HG02763 (cell line): ENCODE data around the gene IFT57.
"Not testable (repeated sequence)": the region's sequence is repeated elsewhere in the genome, so short reads cannot be mapped to it uniquely, and the experiment has no call there.

Experiments used
- ATAC-seq: cut with Tn5 transposase; IDR thresholded peaks from one replicate; pipeline ENCODE4 v1.9.1; 2021; ENCODE audit warnings: mild to moderate bottlenecking, moderate library complexity; ENCODE audit not compliant: unreplicated experiment

The IFT57 gene

GRCh38 chr3:108164391-108164790 lies 57.8 kb downstream of the IFT57 start:
- no peak for ATAC-seq

GRCh38 chr3:108159865-108160264 lies 62.4 kb downstream of the IFT57 start:
- no peak for ATAC-seq

GRCh38 chr3:108159105-108159504 lies 63.1 kb downstream of the IFT57 start:
- ATAC-seq = no peak

- no peak for ATAC-seq
Observed at GRCh38 chr3:108158251-108158650, 64.0 kb downstream of the IFT57 start.

- ATAC-seq = no peak
Observed at GRCh38 chr3:108157273-108157672, 65.0 kb downstream of the IFT57 start.

GRCh38 chr3:108156312-108156853 lies 65.8 kb downstream of the IFT57 start:
- no peak for ATAC-seq

- ATAC-seq = not testable (repeated sequence)
Observed at GRCh38 chr3:108155642-108156041, 66.6 kb downstream of the IFT57 start.

- no peak for ATAC-seq
Observed at GRCh38 chr3:108153451-108153981, 68.7 kb downstream of the IFT57 start.

GRCh38 chr3:108152274-108152673 lies 70.0 kb downstream of the IFT57 start:
- no peak for ATAC-seq

GRCh38 chr3:108150200-108150599 lies 72.0 kb downstream of the IFT57 start:
- ATAC-seq = no peak

- ATAC-seq = no peak
Observed at GRCh38 chr3:108146139-108146538, 76.1 kb downstream of the IFT57 start.

GRCh38 chr3:108145578-108145977 lies 76.6 kb downstream of the IFT57 start:
- ATAC-seq = no peak

- no peak for ATAC-seq
Observed at GRCh38 chr3:108137460-108137814, 84.8 kb downstream of the IFT57 start.

GRCh38 chr3:108136561-108137459 lies 85.4 kb downstream of the IFT57 start:
- ATAC-seq = no peak

- ATAC-seq = peak; percentile 30
Observed at GRCh38 chr3:108134555-108134880, 87.7 kb downstream of the IFT57 start.

GRCh38 chr3:108133858-108134554 lies 88.2 kb downstream of the IFT57 start:
- peak; percentile 41 for ATAC-seq

- no peak for ATAC-seq
Observed at GRCh38 chr3:108133048-108133369, 89.2 kb downstream of the IFT57 start.

GRCh38 chr3:108131475-108132134 lies 90.6 kb downstream of the IFT57 start:
- ATAC-seq = no peak

GRCh38 chr3:108130701-108131474 lies 91.3 kb downstream of the IFT57 start:
- no peak for ATAC-seq

GRCh38 chr3:108130236-108130635 lies 92.0 kb downstream of the IFT57 start:
- ATAC-seq = no peak
